ENCODE data around the gene TSHZ2. TPM values are rescaled to one million over a fixed set of nuclear protein-coding genes. Genes with fewer than 3 reads are reported as not detected.

The TSHZ2 gene
- total RNA-seq, 1 experiment from 2014 or later = 0.07 TPM

DNA sequence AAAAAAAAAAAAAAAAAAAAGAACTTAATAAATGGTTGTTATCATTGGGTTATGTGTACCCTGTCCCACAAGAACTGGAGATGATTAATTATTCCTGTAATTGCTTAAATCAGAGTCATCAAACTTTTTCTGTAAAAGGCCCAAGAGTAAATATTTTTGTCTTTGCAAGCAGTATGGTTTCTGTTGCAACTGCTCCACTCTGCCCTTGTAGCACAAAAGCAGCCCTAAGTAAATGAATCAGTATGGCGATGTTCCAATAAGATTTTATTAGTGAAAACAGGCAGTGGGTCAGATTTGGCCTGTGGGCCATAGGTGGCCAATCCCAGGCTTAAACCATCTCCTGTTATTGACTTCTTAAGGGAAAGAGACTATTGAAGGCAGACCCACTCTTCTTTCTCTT is 252.7 kb downstream of the TSHZ2 start:
- Histone ChIP-seq H2BK15ac (ENCODE audit: low read depth, low read length) (no peak overlapping the region), H3K23me2 (ENCODE audit: insufficient read length, low read depth, low read length, poor library complexity, severe bottlenecking) (no peaks in the 10 kb centered on the region), H3K56ac (ENCODE audit: insufficient read length, low read depth, low read length) (no peak overlapping the region), H3T11ph (ENCODE audit: low read length) (no peak overlapping the region), H3K4me2 (ENCODE audit: insufficient read depth, insufficient read length, low read length) (no peak overlapping the region), H2AFZ (ENCODE audit: low read length) (no peak overlapping the region), H3K79me1 (ENCODE audit: insufficient read depth, low read depth, low read length, poor library complexity, severe bottlenecking) (no peaks in the 10 kb centered on the region), H3K27ac (ENCODE audit: insufficient read length, low read depth, low read length) (no peak overlapping the region), H2BK20ac (ENCODE audit: low read depth, low read length, poor library complexity, severe bottlenecking) (no peak overlapping the region), H3K18ac (ENCODE audit: insufficient read length, low read depth, low read length) (no peak overlapping the region), H2BK12ac (ENCODE audit: insufficient read length, low read depth, low read length) (no peak overlapping the region), H4K5ac (ENCODE audit: insufficient read length, low read depth, low read length) (no peak overlapping the region), H3K79me2 (ENCODE audit: insufficient read depth, low read length) (no peaks in the 10 kb centered on the region), H3K27me3 (ENCODE audit: insufficient read depth, low read length) (no peaks in the 10 kb centered on the region), H2BK5ac (ENCODE audit: insufficient read length, low read length) (no peak overlapping the region), H4K20me1 (ENCODE audit: control insufficient read depth, insufficient read depth, insufficient read length) (no peaks in the 10 kb centered on the region), H3K4ac (ENCODE audit: low read depth, low read length) (no peak overlapping the region), H3K14ac (ENCODE audit: insufficient read depth, low read length) (no peak overlapping the region), H3K4me1 (ENCODE audit: insufficient read depth, low read length) (peaks cover 2% of the 10 kb centered on the region; the same call in 1 of the 2 replicates), H2BK120ac (ENCODE audit: low read depth, low read length, poor library complexity, severe bottlenecking) (no peak overlapping the region), H2AK5ac (ENCODE audit: insufficient read length, low read length) (no peak overlapping the region), H3K9ac (ENCODE audit: extremely low read depth, insufficient read length, low read length) (no peak overlapping the region), H3K23ac (ENCODE audit: insufficient read length, low read depth, low read length) (no peak overlapping the region), H4K91ac (ENCODE audit: insufficient read length, low read depth, low read length) (no peak overlapping the region), H3K9me3 (ENCODE audit: control insufficient read depth, low read depth, low read length) (no peaks in the 10 kb centered on the region), H4K8ac (replicated peaks; ENCODE audit: insufficient read length, low read depth, low read length) (no peak overlapping the region)
- peaks cover 14 to 23% of the 10 kb centered on the region in 2 experiments for H3K4me1 Mint-ChIP-seq
- peaks cover 15 to 16% of the 10 kb centered on the region in 2 experiments for H3K9me3 Mint-ChIP-seq
- WGBS (ENCODE audit: extremely low coverage, insufficient read length, low lambda C conversion rate) = no CpG with 5 or more reads among the region's 1 CpG
- H3K27ac Mint-ChIP-seq = no peak overlapping the region
- peaks cover 5% of the 10 kb centered on the region for H3K27me3 Mint-ChIP-seq (ENCODE audit: low read depth)
- no peak for DNase-seq
- no peak overlapping the region for H3K4me3 Mint-ChIP-seq
- TF ChIP-seq, protein P1, sequence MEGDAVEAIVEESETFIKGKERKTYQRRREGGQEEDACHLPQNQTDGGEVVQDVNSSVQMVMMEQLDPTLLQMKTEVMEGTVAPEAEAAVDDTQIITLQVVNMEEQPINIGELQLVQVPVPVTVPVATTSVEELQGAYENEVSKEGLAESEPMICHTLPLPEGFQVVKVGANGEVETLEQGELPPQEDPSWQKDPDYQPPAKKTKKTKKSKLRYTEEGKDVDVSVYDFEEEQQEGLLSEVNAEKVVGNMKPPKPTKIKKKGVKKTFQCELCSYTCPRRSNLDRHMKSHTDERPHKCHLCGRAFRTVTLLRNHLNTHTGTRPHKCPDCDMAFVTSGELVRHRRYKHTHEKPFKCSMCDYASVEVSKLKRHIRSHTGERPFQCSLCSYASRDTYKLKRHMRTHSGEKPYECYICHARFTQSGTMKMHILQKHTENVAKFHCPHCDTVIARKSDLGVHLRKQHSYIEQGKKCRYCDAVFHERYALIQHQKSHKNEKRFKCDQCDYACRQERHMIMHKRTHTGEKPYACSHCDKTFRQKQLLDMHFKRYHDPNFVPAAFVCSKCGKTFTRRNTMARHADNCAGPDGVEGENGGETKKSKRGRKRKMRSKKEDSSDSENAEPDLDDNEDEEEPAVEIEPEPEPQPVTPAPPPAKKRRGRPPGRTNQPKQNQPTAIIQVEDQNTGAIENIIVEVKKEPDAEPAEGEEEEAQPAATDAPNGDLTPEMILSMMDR (conservative IDR thresholded peaks at IDR 0.05) = no peak
- H3K36me3 Mint-ChIP-seq (ENCODE audit: insufficient read depth in 1 of 3, low read depth in 3 of 3) = peaks cover 9 to 17% (median 16%) of the 10 kb centered on the region in 3 experiments

All from H9 (cell line).